Uterus (tissue), 2 donors: ENCODE measurements around the gene PTPRZ1.

Experiments used
- CTCF ChIP-seq, 4 experiments: fragments of 200-600 bp in 2 of 4; fragments of 450-650 bp in 2 of 4; sonication (generic) in 2 of 4; IDR thresholded peaks; one replicate each; pipeline ENCODE4 v1.5.1; 2016 to 2019; ENCODE audit warnings: antibody characterized with exemption in 4 of 4, mild to moderate bottlenecking in 2 of 4, moderate library complexity in 1 of 4
- POLR2A ChIP-seq, 2 donors: fragments of 450-650 bp; IDR thresholded peaks; one replicate each; pipeline ENCODE4 v1.6.1; 2016; ENCODE audit warnings: antibody characterized with exemption in 2 of 2, mild to moderate bottlenecking in 1 of 2, moderate library complexity in 1 of 2

DNA sequence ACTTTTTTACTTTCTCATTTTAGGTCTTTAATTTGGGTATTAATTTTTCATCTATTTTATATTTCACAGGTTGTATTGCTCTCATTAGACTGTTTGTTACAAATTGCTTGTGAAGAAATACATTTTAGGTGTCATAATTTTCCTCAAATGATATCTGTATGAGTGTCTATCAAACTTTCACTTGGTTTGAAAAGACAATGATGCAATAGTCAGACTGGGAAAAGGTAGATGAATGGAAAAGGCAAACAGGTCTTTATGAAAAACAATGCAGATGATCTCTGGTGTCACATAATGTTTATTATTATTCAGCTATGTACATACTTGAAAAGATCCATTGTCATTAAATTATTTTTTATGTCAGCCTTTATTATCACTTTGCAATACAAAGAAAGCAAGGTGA lies 80.2 kb downstream of the PTPRZ1 start:
- TF ChIP-seq CTCF (IDR thresholded peaks at IDR 0.05) (no peak), POLR2A (IDR thresholded peaks at IDR 0.05) (no peak)
